A673 (cell line): ENCODE measurements around the gene SIM2. TPM values are rescaled to one million over a fixed set of nuclear protein-coding genes. Genes with fewer than 3 reads are reported as not detected.
A peak's percentile ranks its signal among the peaks of the same experiment; 100 is the strongest.

Experiments used
- BruUV-seq: library from RNA; stranded (reverse); fragments of 400-500 nt; replicated peaks from 2 replicates; lab custom pipeline; 2021; lab: Mats Ljungman, UMichigan
- CTCF ChIA-PET: fragments of 300-600 bp; sonication (Branson Sonifier 250); formaldehyde crosslinking; loops from one replicate; lab custom pipeline; 2022; ENCODE audit warnings: antibody characterized with exemption; lab: Charles Lee
- POLR2A ChIA-PET: fragments of 300-600 bp; sonication (Branson Sonifier 250); formaldehyde crosslinking; loops from one replicate; lab custom pipeline; 2022; ENCODE audit warnings: antibody characterized with exemption; ENCODE audit not compliant: low non-redundant PET; lab: Charles Lee
- DNase-seq: peaks from one replicate; pipeline ENCODE4 v3.0.0-alpha.2; 2015; ENCODE audit warnings: low spot score
- H3K27ac ChIP-seq: fragments of 200-600 bp; sonication (generic); 2 replicates; pipeline ENCODE4 v1.5.1; 2016; ENCODE audit warnings: mixed run types, low read depth, mild to moderate bottlenecking, mixed read lengths, antibody characterized with exemption, low read length; ENCODE audit not compliant: poor library complexity, severe bottlenecking
- H3K27me3 ChIP-seq: fragments of 200-600 bp; sonication (generic); replicated peaks from 2 replicates; pipeline ENCODE4 v1.6.1; 2017; ENCODE audit warnings: mixed run types, low read depth, mild to moderate bottlenecking, mixed read lengths, antibody characterized with exemption, low read length; ENCODE audit not compliant: insufficient read depth, poor library complexity
- H3K36me3 ChIP-seq: fragments of 200-600 bp; sonication (generic); 2 replicates; pipeline ENCODE4 v1.6.1; 2016; ENCODE audit warnings: mixed run types, mild to moderate bottlenecking, mixed read lengths, antibody characterized with exemption, low read length; ENCODE audit not compliant: insufficient read depth, poor library complexity, severe bottlenecking
- H3K4me1 ChIP-seq: fragments of 200-600 bp; sonication (generic); 2 replicates; pipeline ENCODE4 v1.6.1; 2017; ENCODE audit warnings: mixed run types, mild to moderate bottlenecking, mixed read lengths, antibody characterized with exemption, low read length; ENCODE audit not compliant: insufficient read depth, poor library complexity, severe bottlenecking
- H3K4me3 ChIP-seq: fragments of 200-600 bp; sonication (generic); 2 replicates; pipeline ENCODE4 v1.5.1; 2016; ENCODE audit warnings: low read depth, mixed run types, mild to moderate bottlenecking, mixed read lengths, low read length; ENCODE audit not compliant: poor library complexity, severe bottlenecking
- H3K9me3 ChIP-seq: fragments of 200-600 bp; sonication (generic); 2 replicates; pipeline ENCODE4 v1.6.1; 2016; ENCODE audit warnings: mixed run types, low read depth, mild to moderate bottlenecking, mixed read lengths, antibody characterized with exemption, low read length; ENCODE audit not compliant: poor library complexity, severe bottlenecking
- CTCF ChIP-seq: fragments of 300-800, 200-600 bp; sonication (generic); conservative IDR thresholded peaks from 2 replicates; pipeline ENCODE4 v1.5.1; 2017; ENCODE audit warnings: low read depth, mild to moderate bottlenecking, antibody characterized with exemption, low read length, moderate library complexity, mixed read lengths
- EZH2 ChIP-seq: fragments of 200-600 bp; sonication (generic); IDR thresholded peaks from 2 replicates; pipeline ENCODE4 v1.6.1; 2017; ENCODE audit warnings: borderline replicate concordance, low read depth, mild to moderate bottlenecking, mixed read lengths, antibody characterized with exemption, low read length; ENCODE audit not compliant: poor library complexity, severe bottlenecking
- intact Hi-C: fragments of 100-400 bp; cut with micrococcal nuclease; formaldehyde crosslinking; loops from one replicate; pipeline ENCODE4 v1.10.0; 2022; ENCODE audit not compliant: unreplicated experiment
- total RNA-seq: library from RNA; stranded (reverse); gene quantifications from 2 replicates; pipeline ENCODE4 v1.2.3, GENCODE V29; 2021

SIM2 gene
- total RNA-seq, 1 experiment from 2014 or later, result 42.7 TPM

GRCh38 chr21:36696390-36697059 is 2.4 kb upstream of the SIM2 start:
- intact Hi-C loops, result loop anchor here (5.0 kb wide), 1 partner anchor 34 kb away; no protein-coding TSS in a partner anchor
- no TSS peak for BruUV-seq
- DNase-seq, result no peak

DNA sequence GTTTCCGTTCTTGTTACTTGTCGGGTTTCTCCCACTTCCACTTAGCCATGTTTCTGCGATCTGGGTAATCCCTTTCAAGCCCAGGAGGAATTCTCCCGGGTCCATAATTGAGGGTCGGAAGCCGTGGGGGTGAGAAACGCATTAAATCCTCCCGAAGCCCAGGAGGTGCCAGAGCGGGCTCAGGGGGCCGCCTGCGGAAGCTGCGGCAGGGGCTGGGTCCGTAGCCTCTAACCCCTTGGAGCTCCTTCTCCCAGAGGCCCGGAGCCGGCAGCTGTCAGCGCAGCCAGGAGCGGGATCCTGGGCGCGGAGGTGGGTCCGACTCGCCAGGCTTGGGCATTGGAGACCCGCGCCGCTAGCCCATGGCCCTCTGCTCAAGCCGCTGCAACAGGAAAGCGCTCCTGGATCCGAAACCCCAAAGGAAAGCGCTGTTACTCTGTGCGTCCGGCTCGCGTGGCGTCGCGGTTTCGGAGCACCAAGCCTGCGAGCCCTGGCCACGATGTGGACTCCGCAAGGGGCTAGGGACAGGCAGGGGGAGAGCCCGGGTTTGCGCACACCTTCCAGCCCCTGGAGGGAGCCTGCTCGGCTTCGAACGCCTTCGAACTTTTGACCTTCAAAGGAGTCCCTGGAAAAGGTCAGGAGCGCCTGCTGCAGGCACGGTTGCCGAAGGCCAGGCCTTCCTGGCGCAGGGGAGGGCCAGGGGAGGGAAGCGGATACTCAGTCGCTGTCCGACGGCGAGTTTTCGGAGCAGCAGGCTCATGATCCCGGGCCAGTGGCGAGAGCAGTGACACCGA is 1.7 kb upstream of the SIM2 start:
- H3K27ac ChIP-seq, result no peak overlapping the region
- peaks cover 16% of the 10 kb centered on the region for H3K36me3 ChIP-seq
- H3K27me3 ChIP-seq, result peaks cover 6% of the 10 kb centered on the region
- DNase-seq, result no peak
- BruUV-seq, result no TSS peak
- no peaks in the 10 kb centered on the region for H3K9me3 ChIP-seq
- H3K4me1 ChIP-seq, result peaks cover 4% of the 10 kb centered on the region
- TF ChIP-seq CTCF (no peak), EZH2 (no peak)
- H3K4me3 ChIP-seq, result peak overlapping the region; percentile 97
- POLR2A ChIA-PET, result no interaction called here
- CTCF ChIA-PET, result no interaction called here
- intact Hi-C loops, result loop anchor here (5.0 kb wide), 1 partner anchor 35 kb away; no protein-coding TSS in a partner anchor

More at GRCh38 chr21:36696390-36697059, 2.4 kb upstream of the SIM2 start:
- Histone ChIP-seq H3K4me1 (peaks cover 7% of the 10 kb centered on the region), H3K4me3 (no peak overlapping the region), H3K36me3 (peaks cover 16% of the 10 kb centered on the region), H3K27me3 (peaks cover 6% of the 10 kb centered on the region), H3K27ac (no peak overlapping the region), H3K9me3 (no peaks in the 10 kb centered on the region)
- TF ChIP-seq EZH2 (no peak), CTCF (no peak)
- CTCF ChIA-PET, result no interaction called here
- POLR2A ChIA-PET, result no interaction called here

GRCh38 chr21:36697851-36698384 is 997 bp upstream of the SIM2 start:
- TF ChIP-seq EZH2 (no peak), CTCF (no peak)
- ChIA-PET CTCF (no interaction called here), POLR2A (no interaction called here)

More at GRCh38 chr21:36697851-36698384, 997 bp upstream of the SIM2 start:
- Histone ChIP-seq H3K4me3 (peak overlapping the region; percentile 97), H3K9me3 (no peaks in the 10 kb centered on the region), H3K27ac (peak overlapping the region; percentile 69), H3K4me1 (peaks cover 4% of the 10 kb centered on the region), H3K36me3 (peaks cover 16% of the 10 kb centered on the region), H3K27me3 (peaks cover 6% of the 10 kb centered on the region)
- no peak for DNase-seq
- no TSS peak for BruUV-seq
- intact Hi-C loops, result loop anchor here (5.0 kb wide), 1 partner anchor 36 kb away; no protein-coding TSS in a partner anchor
